Lung (tissue), 12 donors: ENCODE data around the gene DNAH7. TPM values are rescaled to one million over a fixed set of nuclear protein-coding genes. Genes with fewer than 3 reads are reported as not detected.
"Not testable (repeated sequence)": the region's sequence is repeated elsewhere in the genome, so short reads cannot be mapped to it uniquely, and the experiment has no call there.

Experiments used
- ATAC-seq: fragments of 200-7000 bp; cut with Tn5 transposase; one replicate; pipeline ENCODE4 v1.9.1; 2020; ENCODE audit warnings: moderate number of reproducible peaks; ENCODE audit not compliant: insufficient read depth, low FRiP score
- DNase-seq, 3 donors: peaks; one replicate each; pipeline ENCODE4 v3.0.0-alpha.2; 2013 to 2017
- H3K27ac ChIP-seq, 2 donors: one replicate each; pipeline ENCODE4 v1.5.1; 2013; ENCODE audit warnings: mild to moderate bottlenecking in 2 of 2, moderate library complexity in 2 of 2, control low read depth in 1 of 2, inconsistent platforms in 1 of 2, low read depth in 1 of 2, low read length in 1 of 2
- H3K27me3 ChIP-seq, 3 donors: one replicate each; pipeline ENCODE4 v1.5.1; 2013; ENCODE audit warnings: low read length in 2 of 3; ENCODE audit not compliant: control insufficient read depth in 3 of 3, insufficient read depth in 3 of 3
- H3K36me3 ChIP-seq, 4 donors: one replicate each; pipeline ENCODE4 v1.5.1; 2013; ENCODE audit warnings: low read length in 4 of 4, mild to moderate bottlenecking in 1 of 4, moderate library complexity in 1 of 4; ENCODE audit not compliant: control insufficient read depth in 4 of 4, insufficient read depth in 4 of 4
- H3K4me1 ChIP-seq, 5 donors: one replicate each; pipeline ENCODE4 v1.5.1; 2013; ENCODE audit warnings: low read length in 5 of 5, mild to moderate bottlenecking in 2 of 5, moderate library complexity in 1 of 5; ENCODE audit not compliant: control insufficient read depth in 5 of 5, insufficient read depth in 5 of 5
- H3K4me3 ChIP-seq: one replicate; pipeline ENCODE4 v1.5.1; 2013; ENCODE audit warnings: mild to moderate bottlenecking, control low read depth, moderate library complexity
- H3K9ac ChIP-seq, 2 donors: one replicate each; pipeline ENCODE4 v1.5.1; 2013; ENCODE audit warnings: low read length in 2 of 2, control low read depth in 1 of 2; ENCODE audit not compliant: insufficient read depth in 1 of 2
- H3K9me3 ChIP-seq, 4 donors: one replicate each; pipeline ENCODE4 v1.5.1; 2013; ENCODE audit warnings: low read length in 3 of 4, mild to moderate bottlenecking in 1 of 4, moderate library complexity in 1 of 4; ENCODE audit not compliant: control insufficient read depth in 4 of 4, insufficient read depth in 3 of 4
- WGBS, 2 donors: extraction: QIAGEN DNeasy Blood & Tissue Kit; methylation state at CpG; one replicate each; pipeline ENCODE4 v1.1.7; 2013; 5-methylcytosine and 5-hydroxymethylcytosine counted together
- polyA plus RNA-seq, 2 donors: library from polyadenylated mRNA; stranded (reverse); fragments of 200-250 nt; gene quantifications; one replicate each; pipeline ENCODE4 v1.2.1, GENCODE V29; 2013
- total RNA-seq, 2 donors: library from RNA; depleted of rRNA in 1 of 2; stranded (reverse); fragments of >200 nt in 1 of 2; gene quantifications; one replicate each; pipeline ENCODE4 v1.2.1, GENCODE V29; 2014 to 2021
- TF ChIP-seq, protein P1 (sequence below): IDR thresholded peaks from 2 replicates; pipeline ENCODE4 v1.5.1; 2012; ENCODE audit warnings: mild to moderate bottlenecking; ENCODE audit errors: control extremely low read depth, extremely low read depth
- donor health status: control.
- donor health status: control.
- donor health status: Bipolar disorder and iron deficiency.
- donor health status: healthy.
- donor health status: DM: yes; HTN: yes; CAD: no.

The DNAH7 gene
- total and polyA plus RNA-seq, 4 donors: 1.9 to 32.9 (median 11.3) TPM

DNA sequence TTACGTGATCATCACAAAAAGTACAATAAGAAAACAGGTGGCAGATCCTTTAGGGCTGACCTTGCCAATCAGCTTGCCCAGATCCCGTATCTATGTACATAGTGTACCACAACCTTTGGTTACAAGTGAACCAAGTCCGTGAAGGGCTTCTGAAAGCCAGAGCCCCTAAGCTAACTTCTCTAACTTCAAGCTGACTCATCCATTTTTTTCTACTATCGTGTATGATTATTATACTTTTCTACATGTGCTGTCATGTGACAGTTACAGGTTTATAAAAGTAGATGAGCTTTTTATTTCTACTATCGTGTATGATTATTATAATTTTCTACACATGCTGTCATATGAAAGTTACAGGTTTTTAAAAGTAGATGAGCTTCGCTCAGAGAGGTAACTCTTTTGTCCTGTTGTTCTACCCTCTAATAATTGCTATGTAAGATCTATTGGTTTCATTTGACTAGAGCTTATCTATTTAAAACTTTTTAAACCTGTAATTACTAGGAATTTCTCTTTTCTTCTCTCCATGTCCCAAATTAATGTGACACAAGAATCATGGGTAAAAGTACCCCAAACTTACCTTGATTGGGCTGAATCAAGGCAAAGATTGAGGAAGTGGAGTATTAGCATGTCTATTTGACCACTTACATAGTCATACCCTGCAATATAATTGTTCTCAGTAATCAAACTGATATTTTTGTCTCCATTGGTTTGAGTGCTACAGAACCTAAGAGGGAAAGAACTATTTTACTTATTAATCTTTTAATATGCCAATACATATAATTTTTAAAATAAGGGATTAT is 29.4 kb upstream of the DNAH7 start:
- H3K9ac ChIP-seq: no peak overlapping the region
- ATAC-seq (no peak), DNase-seq (no peak)
- no peaks in the 10 kb centered on the region for H3K36me3 ChIP-seq
- WGBS, 2 donors: 89 to 92% methylated on average over 6 of the region's 6 CpGs
- no peak overlapping the region for H3K4me3 ChIP-seq
- H3K9me3 ChIP-seq: no peaks in the 10 kb centered on the region
- no peak overlapping the region for H3K27ac ChIP-seq
- H3K27me3 ChIP-seq: no peaks in the 10 kb centered on the region
- TF ChIP-seq, protein P1, sequence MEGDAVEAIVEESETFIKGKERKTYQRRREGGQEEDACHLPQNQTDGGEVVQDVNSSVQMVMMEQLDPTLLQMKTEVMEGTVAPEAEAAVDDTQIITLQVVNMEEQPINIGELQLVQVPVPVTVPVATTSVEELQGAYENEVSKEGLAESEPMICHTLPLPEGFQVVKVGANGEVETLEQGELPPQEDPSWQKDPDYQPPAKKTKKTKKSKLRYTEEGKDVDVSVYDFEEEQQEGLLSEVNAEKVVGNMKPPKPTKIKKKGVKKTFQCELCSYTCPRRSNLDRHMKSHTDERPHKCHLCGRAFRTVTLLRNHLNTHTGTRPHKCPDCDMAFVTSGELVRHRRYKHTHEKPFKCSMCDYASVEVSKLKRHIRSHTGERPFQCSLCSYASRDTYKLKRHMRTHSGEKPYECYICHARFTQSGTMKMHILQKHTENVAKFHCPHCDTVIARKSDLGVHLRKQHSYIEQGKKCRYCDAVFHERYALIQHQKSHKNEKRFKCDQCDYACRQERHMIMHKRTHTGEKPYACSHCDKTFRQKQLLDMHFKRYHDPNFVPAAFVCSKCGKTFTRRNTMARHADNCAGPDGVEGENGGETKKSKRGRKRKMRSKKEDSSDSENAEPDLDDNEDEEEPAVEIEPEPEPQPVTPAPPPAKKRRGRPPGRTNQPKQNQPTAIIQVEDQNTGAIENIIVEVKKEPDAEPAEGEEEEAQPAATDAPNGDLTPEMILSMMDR: no peak
- no peaks in the 10 kb centered on the region for H3K4me1 ChIP-seq

DNA sequence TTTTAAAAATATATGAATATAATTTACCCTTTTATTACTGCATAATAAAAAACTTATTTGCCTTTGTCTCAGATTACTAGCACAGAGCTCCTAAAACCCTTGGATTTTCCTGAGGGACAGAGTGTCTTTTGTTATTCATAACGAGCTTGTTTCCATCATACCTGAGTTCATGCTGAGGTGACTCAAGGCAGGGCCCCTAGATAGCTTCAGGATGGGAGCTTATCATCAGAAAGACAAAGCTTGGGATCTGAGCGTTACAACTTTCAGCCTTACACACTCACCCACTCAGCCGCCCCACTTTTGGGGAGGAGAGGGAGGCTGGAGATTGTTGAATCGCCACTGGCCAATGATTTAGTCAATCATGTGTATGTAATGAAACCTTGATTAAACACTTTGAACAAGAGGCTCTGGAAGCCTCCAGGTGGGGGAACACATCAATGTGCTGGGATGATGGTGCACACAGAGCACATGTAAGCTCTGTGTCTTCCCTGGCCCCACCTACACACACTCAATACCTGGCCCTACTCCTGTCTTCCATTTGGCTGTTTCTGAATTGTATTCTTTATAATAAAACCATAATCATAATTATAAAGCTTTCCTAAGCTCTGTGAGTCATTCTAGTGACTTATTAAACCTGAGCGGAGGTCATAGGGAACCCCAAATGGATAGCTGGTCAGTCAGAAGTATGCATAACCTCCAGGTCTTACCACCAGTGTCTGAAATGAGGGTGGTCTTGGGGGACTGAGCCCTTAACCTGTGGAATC is 28.5 kb upstream of the DNAH7 start:
- no peak for ATAC-seq
- WGBS, 2 donors: 70 to 84% methylated on average over 5 of the region's 5 CpGs
- H3K36me3 ChIP-seq: no peaks in the 10 kb centered on the region

GRCh38 chr2:196096264-196096663 is 27.6 kb upstream of the DNAH7 start:
- ATAC-seq: no peak
- H3K27me3 ChIP-seq: no peaks in the 10 kb centered on the region

More for the DNA sequence above, 28.5 kb upstream of the DNAH7 start:
- no peak overlapping the region for H3K4me3 ChIP-seq
- no peak overlapping the region for H3K27ac ChIP-seq
- no peaks in the 10 kb centered on the region for H3K9me3 ChIP-seq
- H3K4me1 ChIP-seq: no peaks in the 10 kb centered on the region
- TF ChIP-seq, protein P1: no peak
- H3K27me3 ChIP-seq: no peaks in the 10 kb centered on the region
- DNase-seq: no peak
- H3K9ac ChIP-seq: no peak overlapping the region

DNA sequence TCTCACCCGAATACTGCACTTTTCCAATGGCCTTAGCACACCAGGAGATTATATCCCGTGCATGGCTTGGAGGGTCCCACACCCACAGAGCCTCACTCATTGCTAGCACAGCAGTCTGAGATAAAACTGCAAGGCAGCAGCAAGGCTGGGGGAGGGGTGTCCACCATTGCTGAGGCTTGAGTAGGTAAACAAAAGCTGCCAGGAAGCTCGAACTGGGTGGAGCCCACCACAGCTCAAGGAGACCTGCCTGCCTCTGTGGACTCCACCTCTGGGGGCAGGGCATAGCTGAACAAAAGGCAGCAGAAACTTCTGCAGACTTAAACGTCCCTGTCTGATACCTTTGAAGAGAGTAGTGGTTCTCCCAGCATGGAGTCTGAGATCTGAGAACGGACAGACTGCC is 20.8 kb upstream of the DNAH7 start:
- not testable (repeated sequence) for ATAC-seq, H3K36me3 ChIP-seq, H3K9ac ChIP-seq, H3K27me3 ChIP-seq, H3K4me1 ChIP-seq, H3K4me3 ChIP-seq, H3K9me3 ChIP-seq, DNase-seq, H3K27ac ChIP-seq
- WGBS, 2 donors: 81 to 89% methylated on average over 5 of the region's 5 CpGs

More at GRCh38 chr2:196096264-196096663, 27.6 kb upstream of the DNAH7 start:
- H3K9ac ChIP-seq: no peak overlapping the region
- WGBS, 2 donors: 91 to 93% methylated on average over 4 of the region's 4 CpGs
- TF ChIP-seq, protein P1: no peak
- no peak overlapping the region for H3K4me3 ChIP-seq
- no peak for DNase-seq
- no peaks in the 10 kb centered on the region for H3K36me3 ChIP-seq
- H3K9me3 ChIP-seq: no peaks in the 10 kb centered on the region
- no peaks in the 10 kb centered on the region for H3K4me1 ChIP-seq
- H3K27ac ChIP-seq: no peak overlapping the region
